Activated CD4-positive, alpha-beta T cell treated with anti-CD3 and anti-CD28 coated beads, Interleukin-2, Interleukin-4, amounts not matched to agents 100 ng/mL and 50 ng/mL, durations not matched to agents 16 hours and 8 hours (primary cell): ENCODE results near the gene RBM42.
"Not testable (repeated sequence)": the region's sequence is repeated elsewhere in the genome, so short reads cannot be mapped to it uniquely, and the experiment has no call there.

ENCODE experiments used
- DNase-seq: peaks from one replicate; pipeline ENCODE4 v3.0.0-alpha.2; 2020; ENCODE audit warnings: low spot score

The RBM42 gene

GRCh38 chr19:35654828-35655227, 26.0 kb downstream of the RBM42 start:
- DNase-seq: not testable (repeated sequence)

GRCh38 chr19:35655600-35655999, 26.8 kb downstream of the RBM42 start:
- DNase-seq: no peak

- no peak for DNase-seq
These were observed 27.9 kb downstream of the RBM42 start for GRCh38 chr19:35656700-35657099.

GRCh38 chr19:35657904-35658700, 29.3 kb downstream of the RBM42 start:
- no peak for DNase-seq

GRCh38 chr19:35661995-35662340, 33.1 kb downstream of the RBM42 start:
- no peak for DNase-seq

GRCh38 chr19:35663981-35664380, 35.1 kb downstream of the RBM42 start:
- DNase-seq: no peak

GRCh38 chr19:35665157-35665556, 36.3 kb downstream of the RBM42 start:
- DNase-seq: no peak

GRCh38 chr19:35665604-35666003, 36.8 kb downstream of the RBM42 start:
- DNase-seq: no peak

GRCh38 chr19:35666251-35666913, 37.5 kb downstream of the RBM42 start, which contains the start of gene UPK1A:
Gene UPK1A (plus strand): TSS chr19:35666517. CDS start chr19:35666813, 296 bp downstream.
- no peak for DNase-seq

GRCh38 chr19:35669566-35669965, 40.7 kb downstream of the RBM42 start:
- no peak for DNase-seq

- no peak for DNase-seq
These were observed 41.1 kb downstream of the RBM42 start for GRCh38 chr19:35669974-35670373.

- no peak for DNase-seq
These were observed 41.9 kb downstream of the RBM42 start for GRCh38 chr19:35670686-35671085.

- DNase-seq: no peak
These were observed 43.0 kb downstream of the RBM42 start for GRCh38 chr19:35671818-35672217.

GRCh38 chr19:35673121-35673804, 44.4 kb downstream of the RBM42 start:
- peak; percentile 78 for DNase-seq

GRCh38 chr19:35675589-35676140, 46.8 kb downstream of the RBM42 start:
- DNase-seq: no peak
